VCaP (cell line): ENCODE data around the gene PIKFYVE.

Experiments used
- H3K27ac ChIP-seq: fragments of 450-650 bp; 2 replicates; pipeline ENCODE4 v1.5.1; 2017
- CTCF ChIP-seq: fragments of 450-650 bp; conservative IDR thresholded peaks from 2 replicates; pipeline ENCODE4 v1.5.1; 2017; ENCODE audit warnings: mild to moderate bottlenecking, moderate library complexity

The PIKFYVE gene

DNA sequence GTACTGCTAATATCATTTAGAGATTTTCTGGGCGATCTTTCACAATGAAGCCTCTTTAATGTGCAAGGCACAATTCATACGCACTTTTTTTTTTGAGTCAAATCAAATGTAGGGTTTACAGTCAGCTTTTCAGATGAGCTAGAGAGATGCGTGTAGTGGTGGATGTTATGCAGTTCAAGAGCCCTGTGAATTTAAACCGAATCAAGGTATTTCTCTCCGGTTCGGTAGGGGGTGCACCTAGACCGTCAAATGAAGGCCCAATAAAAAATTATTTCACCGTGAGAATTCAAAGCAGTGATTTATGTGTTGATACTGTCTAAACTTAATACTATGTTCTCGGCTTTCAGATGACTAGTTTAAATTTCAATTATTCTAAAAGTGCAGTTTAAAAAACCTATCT is 141.6 kb downstream of the PIKFYVE start:
- TF ChIP-seq CTCF = peak; percentile 68
- no peak overlapping the region for H3K27ac ChIP-seq
